Non-pigmented ciliary epithelial cell (primary cell): ENCODE results near the gene EGFL6.
A peak's percentile ranks its signal among the peaks of the same experiment; 100 is the strongest.
"Not testable (repeated sequence)": the region's sequence is repeated elsewhere in the genome, so short reads cannot be mapped to it uniquely, and the experiment has no call there.

Experiments used
- DNase-seq: peaks from one replicate; pipeline ENCODE4 v3.0.0-alpha.2; 2010; ENCODE audit warnings: low read depth

EGFL6 gene

GRCh38 chrX:13597874-13598273 is 28.5 kb downstream of the EGFL6 start:
- DNase-seq, result no peak

GRCh38 chrX:13598877-13599276 is 29.5 kb downstream of the EGFL6 start:
- DNase-seq, result no peak

DNA sequence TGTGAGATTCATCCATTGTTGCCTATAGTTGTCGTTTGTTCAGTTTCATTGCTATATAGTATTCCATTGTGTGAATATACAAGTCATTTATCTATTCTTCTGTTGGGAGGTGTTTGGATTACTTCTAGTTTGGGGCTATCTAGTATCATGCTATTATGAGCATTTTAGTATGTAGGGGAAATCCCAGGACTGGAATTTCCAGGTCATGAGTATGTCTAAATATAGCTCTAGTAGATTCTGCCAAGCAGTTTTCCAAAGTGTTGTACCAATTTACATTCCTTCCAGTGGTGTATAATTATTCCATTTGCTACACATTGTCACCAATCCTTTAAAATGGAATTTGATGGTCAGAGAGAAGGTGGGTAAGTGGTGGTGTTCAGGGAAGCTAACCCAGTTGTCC is 30.1 kb downstream of the EGFL6 start:
- DNase-seq, result no peak

DNA sequence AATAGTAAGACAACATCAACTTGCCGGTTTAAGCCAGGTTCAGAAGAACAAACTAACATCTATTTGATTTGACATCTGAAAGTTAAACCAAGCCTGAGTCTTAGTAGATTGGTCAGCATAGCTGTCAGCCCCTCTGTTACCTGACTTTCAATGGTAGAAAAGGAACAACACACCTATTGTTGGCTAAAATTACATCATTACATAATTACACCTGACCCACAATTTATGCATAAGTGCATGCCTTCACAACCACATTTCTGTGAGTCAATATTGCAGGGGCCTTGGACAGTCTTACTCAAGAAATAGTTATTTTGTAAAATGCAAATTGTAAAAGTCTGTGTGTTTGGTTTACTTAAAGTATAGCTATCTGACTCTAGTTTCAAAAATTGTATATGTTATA is 36.2 kb downstream of the EGFL6 start:
- DNase-seq, result no peak

DNA sequence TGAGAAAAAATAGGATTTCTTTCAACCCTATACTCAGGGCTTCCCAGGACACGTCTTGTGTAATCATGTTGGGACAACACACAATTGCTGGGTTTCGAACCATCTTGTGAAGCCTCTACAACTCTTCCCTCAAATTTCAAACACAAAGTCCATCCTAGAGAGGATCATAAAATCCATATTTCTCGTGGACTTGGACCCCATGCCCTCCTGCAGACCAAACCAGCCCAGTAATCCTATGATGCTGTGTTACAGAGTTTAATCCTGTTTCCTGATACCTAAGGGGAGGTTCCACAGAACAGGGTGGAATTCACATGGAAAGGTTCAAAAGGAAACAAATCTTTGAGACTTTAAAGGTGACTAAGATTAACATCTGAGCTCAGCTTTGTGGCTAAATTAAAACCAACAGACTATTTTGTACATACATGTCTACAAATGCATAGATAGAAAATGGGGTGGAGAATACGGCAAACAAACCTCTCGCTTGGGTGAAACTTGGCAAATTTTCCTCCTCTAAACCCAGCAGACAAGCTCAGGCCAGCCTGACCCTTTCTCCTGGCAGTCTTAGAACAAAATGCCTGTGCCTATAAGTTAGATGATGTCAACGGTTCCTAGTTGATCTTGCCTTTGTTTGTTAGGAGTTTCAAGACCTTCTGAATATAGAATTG is 38.1 kb downstream of the EGFL6 start:
- no peak for DNase-seq

GRCh38 chrX:13607996-13608365 is 38.6 kb downstream of the EGFL6 start:
- no peak for DNase-seq

DNA sequence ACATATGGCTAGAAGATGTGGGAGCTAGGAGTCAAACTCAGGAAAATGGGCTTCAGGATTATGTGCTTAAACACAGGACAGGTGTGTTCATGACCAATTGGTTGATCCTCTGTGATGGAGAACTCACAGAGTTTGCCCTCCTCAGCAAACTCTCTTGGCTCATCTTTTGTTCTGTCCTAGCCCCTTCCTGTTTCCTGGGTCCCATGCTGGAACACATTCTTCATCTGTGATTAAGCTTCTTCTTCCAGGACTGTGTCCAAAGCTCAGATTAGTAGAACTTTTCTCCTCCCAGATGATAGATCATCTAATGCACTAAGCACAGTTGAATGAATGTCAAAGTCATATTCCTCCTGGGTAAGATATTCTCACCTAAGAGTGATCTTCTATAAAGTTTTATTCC is 44.8 kb downstream of the EGFL6 start:
- DNase-seq, result no peak

- no peak for DNase-seq
Measured at GRCh38 chrX:13620207-13620606, 50.8 kb downstream of the EGFL6 start.

DNA sequence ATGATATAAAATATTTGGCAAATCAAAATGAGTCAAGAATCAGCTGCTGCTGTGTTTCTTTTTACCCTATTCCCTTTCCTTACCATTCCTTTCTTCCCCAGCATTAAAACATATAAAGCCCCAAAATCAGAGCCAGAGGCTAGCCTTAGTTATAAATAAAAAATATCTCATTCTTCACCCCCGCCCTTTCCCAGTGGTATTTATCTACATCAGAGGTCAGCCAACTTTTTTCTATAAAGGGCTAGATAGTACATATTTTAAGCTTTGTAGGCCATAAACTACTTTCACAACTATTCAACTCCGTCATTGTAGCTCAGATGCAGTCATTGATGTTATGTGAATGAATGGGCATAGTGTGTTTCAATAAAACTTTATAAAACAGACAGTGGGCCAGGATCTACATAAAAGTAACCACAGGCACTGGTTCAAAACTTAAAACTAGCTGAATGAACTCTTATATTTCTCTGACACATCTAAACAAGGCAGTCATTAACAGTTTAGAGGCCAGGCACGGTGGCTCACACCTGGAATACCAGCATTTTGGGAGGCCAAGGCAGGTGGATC is 53.1 kb downstream of the EGFL6 start:
- no peak for DNase-seq

DNA sequence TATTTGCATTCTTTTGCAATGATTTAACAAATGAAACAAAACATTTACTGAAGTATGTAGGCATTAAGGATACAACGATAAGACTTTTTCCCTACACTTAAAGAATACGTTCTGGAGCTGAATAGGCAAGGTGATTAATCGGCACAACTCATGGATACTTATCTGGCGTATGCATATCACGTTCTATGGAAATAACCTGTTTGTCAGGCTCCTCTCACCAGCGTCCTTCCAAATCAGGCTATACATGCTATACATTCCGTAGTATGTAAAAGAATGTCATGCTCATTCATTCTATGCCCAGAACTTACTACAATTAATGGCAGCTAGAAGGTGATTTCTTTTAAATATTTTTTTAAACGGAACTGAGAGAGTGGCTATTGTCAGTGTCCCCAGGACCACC is 57.9 kb downstream of the EGFL6 start:
- DNase-seq, result no peak

DNA sequence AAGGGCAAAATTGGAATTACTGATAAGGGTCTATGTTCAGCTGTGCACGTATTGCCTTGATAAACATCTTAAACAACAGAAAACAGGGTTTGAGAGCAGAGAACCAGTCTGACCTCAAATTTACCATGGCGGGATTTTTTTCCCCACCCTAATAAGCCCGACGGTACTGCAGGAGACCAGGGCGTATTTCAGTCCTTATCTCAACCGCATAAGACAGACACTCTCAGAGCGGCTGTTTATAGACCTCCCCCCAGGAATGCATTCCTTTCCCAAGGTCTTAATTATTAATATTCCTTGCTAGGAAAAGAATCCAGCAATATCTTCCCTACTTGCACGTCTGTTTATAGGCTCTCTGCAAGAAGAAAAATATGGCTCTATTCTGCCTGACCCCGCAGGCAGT is 67.8 kb downstream of the EGFL6 start:
- DNase-seq, result not testable (repeated sequence)

DNA sequence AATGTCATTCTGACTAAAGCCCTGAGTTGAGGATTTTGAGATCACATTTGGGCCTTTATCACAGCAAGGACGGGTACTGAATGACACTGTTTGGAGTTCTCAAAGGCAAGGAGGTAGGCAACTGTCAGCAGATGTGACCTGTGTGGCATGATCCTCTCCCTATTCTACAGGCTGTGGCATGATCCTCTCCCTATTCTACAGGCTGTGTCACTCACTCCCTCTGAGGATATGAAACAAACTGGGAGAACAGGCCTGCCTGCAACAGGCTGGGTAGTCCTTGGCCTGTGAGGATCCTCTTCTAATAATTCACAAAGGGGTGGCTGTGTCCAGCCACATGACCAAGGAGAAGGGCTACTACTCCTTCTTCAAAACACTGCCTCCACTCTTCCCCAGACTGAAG is 68.6 kb downstream of the EGFL6 start:
- no peak for DNase-seq

GRCh38 chrX:13638826-13639225 is 69.4 kb downstream of the EGFL6 start:
- no peak for DNase-seq

- not testable (repeated sequence) for DNase-seq
Measured at GRCh38 chrX:13641684-13642083, 72.3 kb downstream of the EGFL6 start.

- no peak for DNase-seq
Measured at GRCh38 chrX:13645464-13646153, 76.2 kb downstream of the EGFL6 start.

GRCh38 chrX:13646154-13646549 is 76.8 kb downstream of the EGFL6 start:
- DNase-seq, result no peak

DNA sequence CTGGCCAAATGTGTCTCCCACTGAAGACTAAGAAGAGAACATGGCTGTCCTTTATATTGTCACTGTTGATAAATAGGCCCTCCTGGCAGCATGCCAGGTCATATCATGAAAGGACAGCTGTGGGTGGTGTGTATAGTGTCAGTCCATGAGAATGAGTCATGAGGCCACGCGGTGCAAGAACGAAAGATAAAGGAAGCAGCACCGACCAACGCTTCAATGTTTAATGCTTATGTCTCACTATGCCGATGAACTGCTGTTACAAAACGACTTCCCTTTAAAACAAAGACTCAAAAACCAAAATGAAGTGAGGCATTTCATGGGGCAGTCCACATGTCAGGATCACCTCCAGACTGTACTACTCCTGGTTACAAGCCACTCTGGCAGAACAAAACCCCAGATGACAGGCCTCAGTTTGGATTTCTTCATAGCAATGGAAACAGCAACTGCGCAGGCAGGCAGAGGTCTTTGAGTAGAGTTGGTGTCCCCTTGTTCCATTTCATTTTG is 78.4 kb downstream of the EGFL6 start:
- DNase-seq, result no peak

GRCh38 chrX:13648336-13648735 is 78.9 kb downstream of the EGFL6 start:
- not testable (repeated sequence) for DNase-seq

- DNase-seq, result no peak
Measured at GRCh38 chrX:13649838-13650237, 80.4 kb downstream of the EGFL6 start.

GRCh38 chrX:13650318-13650717 is 80.9 kb downstream of the EGFL6 start:
- DNase-seq, result no peak

DNA sequence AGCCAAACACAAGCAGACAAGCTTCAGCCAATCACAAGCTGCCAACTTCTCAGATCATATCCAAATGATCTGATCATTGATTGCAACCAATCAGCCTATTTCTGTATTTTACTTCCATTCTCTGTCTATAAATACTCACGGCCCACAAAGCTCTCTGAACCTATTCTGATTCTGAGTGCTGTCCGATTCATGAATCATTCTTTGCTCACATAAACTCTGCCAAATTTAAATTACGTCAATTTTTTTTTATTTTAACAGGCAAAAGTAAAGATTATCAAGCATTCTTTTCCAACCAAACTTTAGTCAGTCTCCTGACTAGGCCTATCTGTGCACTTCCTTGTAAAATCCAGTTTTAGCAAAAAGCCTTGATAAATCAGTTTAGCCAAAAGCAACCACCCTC is 81.7 kb downstream of the EGFL6 start:
- DNase-seq, result no peak

DNA sequence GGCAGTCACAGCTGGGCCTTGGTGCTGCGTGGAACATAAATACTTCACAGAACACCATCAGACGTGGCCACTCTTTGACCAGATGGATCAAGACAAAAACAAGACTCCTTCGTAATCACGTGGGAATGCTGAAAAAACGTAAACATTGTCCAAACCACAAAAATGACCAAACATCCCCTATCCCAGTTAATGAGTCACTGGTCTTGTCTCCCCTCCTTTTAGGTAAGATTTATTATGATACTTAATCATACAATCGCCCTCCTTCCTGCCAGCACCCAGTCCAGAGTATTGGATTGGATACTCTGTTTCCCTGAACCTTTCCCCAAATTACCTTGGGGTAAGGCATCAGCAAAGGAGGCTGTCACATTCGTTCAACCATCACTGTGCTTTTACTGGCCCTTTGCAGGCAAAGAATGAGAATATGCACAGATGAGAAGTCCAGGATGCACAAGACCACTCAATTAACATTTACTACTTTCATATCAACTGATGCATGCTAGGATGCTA is 82.9 kb downstream of the EGFL6 start:
- DNase-seq, result peak; percentile 81
